ENCODE measurements around the gene NELFE. TPM values are rescaled to one million over a fixed set of nuclear protein-coding genes. Genes with fewer than 3 reads are reported as not detected.
"Not testable (repeated sequence)": the region's sequence is repeated elsewhere in the genome, so short reads cannot be mapped to it uniquely, and the experiment has no call there.

NELFE gene
- total RNA-seq, 1 experiment from 2014 or later, result 348 TPM

DNA sequence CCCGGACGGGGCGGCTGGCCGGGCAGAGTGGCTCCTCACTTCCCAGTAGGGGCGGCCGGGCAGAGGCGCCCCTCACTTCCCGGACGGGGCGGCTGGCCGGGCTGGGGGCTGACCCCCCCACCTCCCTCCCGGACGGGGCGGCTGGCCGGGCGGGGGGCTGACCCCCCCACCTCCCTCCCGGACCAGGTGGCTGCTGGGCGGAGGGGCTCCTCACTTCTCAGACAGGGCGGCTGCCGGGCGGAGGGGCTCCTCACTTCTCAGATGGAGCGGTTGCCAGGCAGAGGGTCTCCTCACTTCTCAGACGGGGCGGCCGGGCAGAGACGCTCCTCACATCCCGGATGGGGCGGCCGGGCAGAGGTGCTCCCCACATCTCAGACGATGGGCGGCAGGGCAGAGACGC lies 26.6 kb downstream of the NELFE start:
- in situ Hi-C loops (cut with HindIII; ENCODE audit: low pct_unique_long_range_greater_than_20kb, low sequenced_read_pairs); DNase-seq (ENCODE audit: low read depth): not testable (repeated sequence)

DNA sequence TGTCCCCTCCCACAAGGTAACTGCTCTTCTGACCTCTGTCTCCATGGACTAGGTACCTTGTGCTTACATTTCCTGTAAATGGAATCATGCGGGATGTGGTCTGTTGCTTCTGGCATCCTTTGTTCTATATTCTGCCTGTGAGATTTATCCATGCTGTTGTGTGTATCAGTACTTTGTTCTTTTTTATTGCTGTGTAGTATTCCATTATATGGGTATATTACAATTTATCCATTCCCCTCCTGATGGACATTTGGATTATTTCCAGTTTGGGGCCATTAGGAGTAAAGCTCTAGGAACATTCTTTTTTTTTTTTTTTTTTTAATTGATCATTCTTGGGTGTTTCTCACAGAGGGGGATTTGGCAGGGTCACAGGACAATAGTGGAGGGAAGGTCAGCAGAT lies 27.8 kb downstream of the NELFE start:
- in situ Hi-C loops (cut with HindIII; ENCODE audit: low pct_unique_long_range_greater_than_20kb, low sequenced_read_pairs), result no loop called here
- no peak for DNase-seq (ENCODE audit: low read depth)

DNA sequence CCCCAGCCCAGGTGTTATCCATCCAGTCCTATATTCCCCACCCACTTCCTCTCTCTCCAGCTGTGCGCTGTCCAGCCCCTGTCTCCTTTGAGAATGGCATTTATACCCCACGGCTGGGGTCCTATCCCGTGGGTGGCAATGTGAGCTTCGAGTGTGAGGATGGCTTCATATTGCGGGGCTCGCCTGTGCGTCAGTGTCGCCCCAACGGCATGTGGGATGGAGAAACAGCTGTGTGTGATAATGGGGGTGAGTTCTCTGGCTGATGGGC lies 30.2 kb downstream of the NELFE start:
- no peak for DNase-seq (ENCODE audit: low read depth)
- in situ Hi-C loops (cut with HindIII; ENCODE audit: low pct_unique_long_range_greater_than_20kb, low sequenced_read_pairs), result no loop called here

DNA sequence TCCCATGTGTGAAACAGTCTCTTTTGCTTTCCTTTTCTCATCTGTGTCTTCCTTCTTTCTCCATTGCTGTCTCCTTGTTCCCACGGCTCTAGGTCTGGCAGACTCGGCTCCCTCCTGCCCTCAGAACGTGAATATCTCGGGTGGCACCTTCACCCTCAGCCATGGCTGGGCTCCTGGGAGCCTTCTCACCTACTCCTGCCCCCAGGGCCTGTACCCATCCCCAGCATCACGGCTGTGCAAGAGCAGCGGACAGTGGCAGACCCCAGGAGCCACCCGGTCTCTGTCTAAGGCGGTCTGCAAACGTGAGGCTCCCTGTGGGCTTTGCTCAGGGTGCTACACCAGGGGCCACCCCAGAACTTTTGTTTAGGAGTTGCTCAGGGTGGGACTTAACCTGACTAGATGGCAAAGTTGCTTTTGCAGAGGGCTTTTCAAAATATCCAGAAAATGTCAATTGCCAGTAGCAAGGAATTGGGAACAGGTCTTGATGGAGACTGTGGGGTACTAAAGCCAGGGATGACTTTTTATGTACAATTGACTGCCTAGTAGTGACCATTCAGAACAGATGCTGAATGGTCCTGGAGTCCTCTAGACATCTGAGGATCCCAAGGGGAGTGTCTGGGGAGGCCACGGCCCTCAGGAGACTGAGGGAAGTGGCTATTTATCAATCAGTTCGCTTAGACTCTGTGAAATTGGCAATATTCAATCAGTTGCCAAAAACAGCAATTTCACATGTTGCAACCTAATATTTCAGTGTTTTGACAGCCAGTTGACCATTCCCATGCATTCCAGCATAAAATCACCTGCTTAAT lies 30.7 kb downstream of the NELFE start:
- in situ Hi-C loops (cut with HindIII; ENCODE audit: low pct_unique_long_range_greater_than_20kb, low sequenced_read_pairs), result no loop called here
- DNase-seq (ENCODE audit: low read depth), result no peak

DNA sequence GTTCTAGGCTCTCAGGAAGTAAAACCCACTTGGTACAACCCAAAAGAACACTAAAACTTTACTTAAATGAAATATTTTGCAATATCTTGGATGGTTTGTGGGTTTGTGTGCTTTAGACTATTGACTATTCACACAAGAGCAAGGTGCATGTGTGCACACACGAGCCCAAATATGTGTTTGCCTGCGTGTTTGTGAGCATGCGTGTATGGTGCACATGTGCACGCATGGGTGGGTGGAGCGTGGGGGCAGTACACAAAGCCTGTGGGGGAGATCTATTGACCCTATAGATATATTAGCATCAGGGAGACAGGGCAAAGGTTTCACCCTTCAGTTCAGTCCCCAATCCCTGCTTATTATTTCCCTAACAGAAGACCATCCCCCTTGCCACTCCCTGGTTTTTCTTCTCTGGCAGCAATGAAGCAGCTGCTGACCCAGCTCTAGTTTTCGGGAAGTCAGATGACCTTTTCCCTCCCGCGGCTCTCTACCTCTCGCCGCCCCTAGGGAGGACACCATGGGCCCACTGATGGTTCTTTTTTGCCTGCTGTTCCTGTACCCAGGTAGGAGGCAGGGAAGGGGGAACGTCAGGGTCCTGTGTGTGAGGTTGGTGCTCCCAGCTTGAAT lies 31.4 kb downstream of the NELFE start, which contains the start of gene C2:
Gene C2, plus strand, starts transcription at position 476 of the 621 bp plus-strand sequence. Its CDS starts 36 bp downstream, at position 512.
- DNase-seq (ENCODE audit: low read depth), result no peak

DNA sequence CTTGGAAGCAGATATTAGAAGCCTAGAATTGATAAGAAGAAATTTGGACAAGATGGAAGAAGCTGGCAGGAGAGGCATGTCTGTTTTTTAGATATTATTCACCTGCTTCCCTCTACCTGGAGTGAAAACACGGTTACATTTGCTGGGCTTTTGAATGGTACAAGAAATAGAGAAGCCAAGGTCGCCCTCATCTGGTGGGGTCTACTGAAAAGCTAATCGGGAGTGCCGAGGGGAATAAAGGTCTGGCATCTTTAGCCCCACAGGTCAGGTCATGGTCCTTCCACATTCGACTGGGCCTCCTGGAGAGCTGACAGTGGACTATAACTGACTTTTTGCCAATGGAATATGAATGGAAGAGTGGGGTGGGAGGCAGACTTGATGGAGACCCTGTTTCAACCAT lies 35.8 kb downstream of the NELFE start:
- no peak for DNase-seq (ENCODE audit: low read depth)
- in situ Hi-C loops (cut with HindIII; ENCODE audit: low pct_unique_long_range_greater_than_20kb, low sequenced_read_pairs), result no loop called here

More for the DNA sequence above, 31.4 kb downstream of the NELFE start, which contains the start of gene C2:
- in situ Hi-C loops (cut with HindIII; ENCODE audit: low pct_unique_long_range_greater_than_20kb, low sequenced_read_pairs), result no loop called here

DNA sequence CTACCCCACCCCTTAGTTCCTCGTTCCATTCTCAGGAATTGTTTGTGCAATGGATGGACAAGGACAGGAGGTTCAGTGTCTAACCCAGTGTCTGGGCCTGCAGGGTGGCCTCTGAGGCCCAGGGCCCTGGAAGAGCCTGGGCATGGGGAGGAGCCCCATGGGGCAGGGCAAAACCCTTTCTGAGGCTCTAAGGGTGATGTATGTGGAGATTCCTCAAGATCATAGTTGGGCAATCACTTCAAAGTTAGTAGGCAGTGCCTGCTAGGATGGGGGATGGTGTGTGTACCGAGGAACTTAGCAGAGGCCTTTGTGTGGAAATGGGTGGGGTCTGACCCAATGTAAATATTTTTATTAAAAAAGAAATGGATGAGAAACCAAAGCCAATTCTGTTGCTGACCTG lies 38.0 kb downstream of the NELFE start:
- in situ Hi-C loops (cut with HindIII; ENCODE audit: low pct_unique_long_range_greater_than_20kb, low sequenced_read_pairs), result no loop called here
- no peak for DNase-seq (ENCODE audit: low read depth)

DNA sequence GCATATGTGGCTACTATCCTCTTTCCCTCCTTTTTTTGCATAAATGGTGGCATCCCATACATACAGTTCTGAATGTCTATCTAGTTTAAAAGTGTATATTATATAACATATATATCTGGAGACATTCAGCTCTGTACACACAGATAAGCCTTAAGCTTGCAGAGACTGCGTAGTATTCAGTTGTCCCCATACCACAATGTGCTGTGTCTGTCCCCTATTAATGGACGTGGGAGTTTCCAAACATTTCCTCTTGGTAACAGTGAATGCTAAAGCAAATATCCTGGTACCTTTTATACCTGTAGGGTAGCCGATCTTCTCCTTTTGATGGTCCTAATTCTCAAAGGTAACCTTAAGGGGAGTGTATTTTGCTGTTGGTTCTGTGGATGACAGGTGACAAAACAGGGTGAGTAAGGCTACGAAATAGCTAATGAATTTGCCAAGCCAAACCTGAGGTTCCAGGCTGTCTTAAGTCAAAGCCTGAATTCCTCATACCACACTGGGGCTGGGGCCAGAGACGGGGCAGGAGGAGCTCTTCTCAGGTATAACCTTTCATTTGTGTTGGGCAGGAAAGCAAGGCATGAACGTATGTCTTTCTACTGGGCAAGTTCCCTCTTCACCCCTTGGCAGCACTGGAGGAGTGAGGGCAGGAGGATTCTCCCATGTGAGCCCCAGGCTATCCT lies 39.0 kb downstream of the NELFE start:
- in situ Hi-C loops (cut with HindIII; ENCODE audit: low pct_unique_long_range_greater_than_20kb, low sequenced_read_pairs), result no loop called here
- DNase-seq (ENCODE audit: low read depth), result no peak

DNA sequence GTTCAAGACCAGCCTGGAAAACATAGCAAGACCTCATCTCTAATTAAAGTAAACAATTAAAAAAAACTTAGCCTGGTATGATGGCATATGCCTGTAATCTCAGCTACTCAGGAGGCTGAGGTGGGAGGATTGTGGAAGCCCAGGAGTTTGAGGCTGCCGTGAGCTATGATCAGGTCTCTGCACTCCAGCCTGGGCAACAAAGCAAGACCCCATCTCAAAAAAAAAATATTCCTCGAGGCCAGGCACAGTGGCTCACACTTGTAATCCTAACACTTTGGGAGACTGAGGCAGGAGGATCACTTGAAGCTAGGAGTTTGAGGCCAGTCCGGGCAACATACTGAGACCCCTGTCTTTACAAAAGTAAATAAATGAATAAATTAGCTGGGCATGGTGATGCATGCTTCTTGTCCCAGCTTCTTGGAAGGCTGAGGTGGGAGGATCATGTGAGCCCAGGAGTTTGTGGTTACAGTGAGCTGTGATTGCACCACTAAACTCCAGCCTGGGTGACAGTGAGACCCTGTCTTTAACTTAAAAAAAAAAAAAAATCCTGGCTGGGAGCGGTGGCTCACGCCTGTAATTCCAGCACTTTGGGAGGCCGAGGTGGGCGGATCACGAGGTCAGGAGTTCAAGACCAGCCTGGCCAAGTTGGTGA lies 40.6 kb downstream of the NELFE start:
- in situ Hi-C loops (cut with HindIII; ENCODE audit: low pct_unique_long_range_greater_than_20kb, low sequenced_read_pairs), result no loop called here
- no peak for DNase-seq (ENCODE audit: low read depth)

DNA sequence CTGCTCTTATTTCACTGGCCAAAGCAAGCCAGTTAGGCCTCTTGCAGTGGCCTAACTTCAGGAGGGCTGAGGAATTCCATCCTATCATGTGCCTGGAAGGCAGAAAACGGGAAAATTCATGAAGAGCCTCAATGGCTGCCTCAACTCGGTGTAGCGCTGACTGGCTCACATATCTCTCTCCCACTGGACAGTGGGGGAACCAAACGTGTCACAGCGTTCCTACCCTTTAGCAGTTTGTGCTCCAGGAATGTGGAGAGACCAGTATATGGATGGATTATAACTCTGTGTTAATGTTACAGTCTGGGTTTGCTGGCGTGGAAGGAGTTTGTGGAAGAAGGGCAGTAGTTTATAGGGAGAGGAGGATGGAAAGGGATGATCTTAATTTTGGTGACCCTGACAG lies 43.0 kb downstream of the NELFE start:
- in situ Hi-C loops (cut with HindIII; ENCODE audit: low pct_unique_long_range_greater_than_20kb, low sequenced_read_pairs), result no loop called here
- DNase-seq (ENCODE audit: low read depth), result no peak

DNA sequence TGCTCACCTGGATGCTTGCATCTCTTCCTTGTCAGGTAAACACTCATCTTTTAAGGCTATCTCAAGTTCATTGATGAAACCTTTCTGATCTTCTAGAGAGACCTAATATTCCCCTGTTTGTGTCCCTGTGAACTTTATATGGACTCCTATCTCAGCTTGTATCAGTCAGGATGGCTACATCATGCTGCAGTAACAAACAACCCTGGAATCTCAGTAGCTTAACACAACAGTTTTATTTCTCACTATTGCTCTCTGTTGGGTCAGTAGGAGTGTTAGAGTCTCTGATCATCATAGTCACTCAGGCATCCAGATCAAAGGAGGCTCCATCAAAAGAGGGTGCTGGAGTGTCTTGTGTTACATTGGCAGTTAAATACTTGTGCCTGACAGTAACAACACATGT lies 43.4 kb downstream of the NELFE start:
- DNase-seq (ENCODE audit: low read depth), result no peak
- in situ Hi-C loops (cut with HindIII; ENCODE audit: low pct_unique_long_range_greater_than_20kb, low sequenced_read_pairs), result no loop called here

DNA sequence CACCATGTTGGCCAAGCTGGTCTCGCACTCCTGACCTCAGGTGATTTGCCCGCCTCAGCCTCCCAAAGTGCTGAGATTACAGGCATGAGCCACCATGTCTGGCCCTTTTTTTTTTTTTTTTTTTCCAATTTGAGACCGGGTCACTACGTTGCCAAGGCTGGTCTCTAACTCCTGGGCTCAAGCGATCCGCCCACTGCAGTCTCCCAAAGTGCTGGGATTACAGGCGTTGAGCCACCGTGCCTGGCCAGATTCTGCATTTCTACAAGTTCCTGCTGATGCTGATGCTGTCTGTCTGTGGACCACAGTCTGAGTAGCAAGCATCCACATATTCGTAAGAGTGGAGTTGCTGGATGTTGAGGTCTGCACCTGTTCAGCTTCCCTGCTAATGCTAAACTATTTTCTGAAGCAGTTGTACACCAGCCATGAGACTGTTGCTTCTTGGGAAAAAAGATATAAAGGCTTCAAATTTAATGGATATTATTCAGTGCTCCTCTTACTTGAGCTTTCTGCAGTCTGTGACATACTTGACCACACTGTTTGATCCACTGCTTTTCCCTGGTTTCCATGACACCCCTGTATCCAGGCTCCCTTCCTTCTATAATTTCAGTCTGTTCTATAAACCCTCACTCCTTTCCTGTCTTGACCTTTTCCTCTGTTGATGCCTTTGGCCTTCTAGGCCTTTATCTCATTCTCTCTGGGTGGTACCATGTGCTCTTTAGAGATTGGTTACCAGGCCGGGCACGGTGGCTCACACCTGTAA lies 46.8 kb downstream of the NELFE start:
- in situ Hi-C loops (cut with HindIII; ENCODE audit: low pct_unique_long_range_greater_than_20kb, low sequenced_read_pairs), result no loop called here
- DNase-seq (ENCODE audit: low read depth), result no peak

DNA sequence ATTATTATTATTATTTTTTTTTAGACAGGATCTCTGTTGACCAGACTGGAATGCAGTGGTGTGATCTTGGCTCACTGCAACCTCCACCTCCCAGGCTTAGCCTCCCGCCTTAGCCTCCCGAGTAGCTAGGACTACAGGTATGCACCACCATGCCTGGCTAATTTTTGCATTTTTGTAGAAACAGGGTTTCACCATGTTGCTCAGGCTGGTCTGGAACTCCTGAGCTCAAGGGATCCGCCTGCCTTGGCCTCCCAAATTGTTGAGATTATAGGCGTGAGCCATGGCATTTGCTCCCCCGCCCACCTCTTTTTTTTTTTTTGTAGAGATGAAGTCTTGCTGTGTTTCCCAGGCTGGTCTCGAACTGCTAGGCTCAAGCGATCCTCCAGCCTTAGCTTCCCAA lies 49.5 kb downstream of the NELFE start:
- DNase-seq (ENCODE audit: low read depth); in situ Hi-C loops (cut with HindIII; ENCODE audit: low pct_unique_long_range_greater_than_20kb, low sequenced_read_pairs): not testable (repeated sequence)

DNA sequence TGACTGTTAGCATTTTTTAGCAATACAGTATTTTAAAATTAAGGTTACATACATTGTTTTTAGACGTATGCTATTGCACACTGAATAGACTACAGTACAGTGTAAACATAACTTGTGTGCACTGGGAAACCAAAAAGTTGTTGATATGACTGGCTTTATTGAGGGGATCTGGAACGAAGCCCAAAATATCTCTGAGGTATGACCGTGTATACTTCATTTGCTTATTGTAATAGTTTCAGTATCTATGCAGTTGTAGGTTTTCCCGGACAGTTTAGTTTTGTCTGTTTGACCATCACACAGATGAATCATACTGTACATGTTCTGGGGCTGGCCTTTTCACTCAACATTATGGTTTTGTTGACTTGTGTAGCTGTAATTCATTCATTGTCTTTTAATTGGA lies 50.0 kb downstream of the NELFE start:
- in situ Hi-C loops (cut with HindIII; ENCODE audit: low pct_unique_long_range_greater_than_20kb, low sequenced_read_pairs), result no loop called here
- DNase-seq (ENCODE audit: low read depth), result peak; percentile 23

DNA sequence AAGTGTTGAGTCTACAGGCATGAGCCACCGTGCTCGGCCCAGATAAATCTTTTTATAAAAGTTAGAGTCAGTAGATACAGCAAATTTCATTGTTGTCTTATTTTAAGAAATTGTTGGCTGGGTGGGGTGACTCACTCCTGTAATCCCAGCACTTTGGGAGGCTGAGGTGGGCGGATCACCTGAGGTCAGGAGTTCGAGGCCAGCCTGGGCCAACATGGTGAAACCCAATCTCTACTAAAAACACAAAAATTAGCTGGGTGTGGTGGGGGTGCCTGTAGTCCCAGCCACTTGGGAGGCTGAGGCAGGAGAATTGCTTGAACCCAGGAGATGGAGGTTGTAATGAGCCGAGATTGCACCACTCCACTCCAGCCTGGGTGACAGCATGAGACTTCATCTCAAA lies 50.5 kb downstream of the NELFE start:
- DNase-seq (ENCODE audit: low read depth); in situ Hi-C loops (cut with HindIII; ENCODE audit: low pct_unique_long_range_greater_than_20kb, low sequenced_read_pairs): not testable (repeated sequence)

DNA sequence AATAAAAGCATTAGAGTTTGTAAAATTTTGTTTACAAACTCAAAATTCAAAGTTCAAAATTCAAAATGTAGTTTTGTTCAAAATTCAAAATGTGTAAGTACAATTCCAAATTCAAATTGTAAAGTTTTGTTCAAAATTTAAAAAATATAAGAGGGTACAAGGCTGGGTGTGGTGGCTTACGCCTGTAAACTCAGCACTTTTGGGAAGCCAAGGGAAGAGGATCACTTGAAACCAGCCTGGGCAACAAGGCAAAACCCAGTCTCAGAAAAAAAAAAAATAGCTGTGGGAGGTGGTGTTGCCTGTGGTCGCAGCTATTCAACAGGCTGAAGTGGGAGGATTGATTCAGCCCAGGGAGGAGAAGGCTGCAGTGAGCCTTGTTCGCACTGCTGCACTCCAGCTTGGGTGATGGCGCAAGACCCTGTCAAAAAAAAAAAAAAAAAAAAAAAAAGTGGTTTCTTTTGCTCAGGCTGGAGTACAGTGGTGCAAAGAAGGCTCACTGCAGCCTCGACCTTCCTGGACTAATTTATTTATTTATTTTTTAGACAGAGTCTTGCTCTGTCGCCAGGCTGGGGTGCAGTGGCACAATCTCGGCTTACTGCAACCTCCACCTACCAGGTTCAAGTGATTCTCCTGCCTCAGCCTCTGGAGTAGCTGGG lies 51.5 kb downstream of the NELFE start:
- in situ Hi-C loops (cut with HindIII; ENCODE audit: low pct_unique_long_range_greater_than_20kb, low sequenced_read_pairs), result no loop called here
- peak; percentile 54 for DNase-seq (ENCODE audit: low read depth)

DNA sequence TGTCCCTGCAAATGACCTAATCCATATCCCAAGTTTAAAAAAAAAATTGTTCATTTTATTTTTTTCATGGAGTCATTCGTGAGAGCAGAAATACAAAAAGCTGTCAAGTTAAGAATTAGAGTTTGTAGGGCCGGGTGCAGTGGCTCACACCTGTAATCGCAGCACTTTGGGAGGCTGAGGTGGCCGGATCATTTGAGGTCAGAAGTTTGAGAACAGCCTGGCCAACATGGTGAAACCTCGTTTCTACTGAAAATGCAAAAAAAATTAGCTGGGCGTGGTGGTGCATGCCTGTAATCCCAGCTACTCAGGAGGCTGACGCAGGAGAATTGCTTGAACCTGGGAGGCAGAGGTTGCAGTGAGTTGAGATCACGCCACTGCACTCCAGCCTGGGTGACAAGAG lies 52.0 kb downstream of the NELFE start:
- DNase-seq (ENCODE audit: low read depth); in situ Hi-C loops (cut with HindIII; ENCODE audit: low pct_unique_long_range_greater_than_20kb, low sequenced_read_pairs): not testable (repeated sequence)

DNA sequence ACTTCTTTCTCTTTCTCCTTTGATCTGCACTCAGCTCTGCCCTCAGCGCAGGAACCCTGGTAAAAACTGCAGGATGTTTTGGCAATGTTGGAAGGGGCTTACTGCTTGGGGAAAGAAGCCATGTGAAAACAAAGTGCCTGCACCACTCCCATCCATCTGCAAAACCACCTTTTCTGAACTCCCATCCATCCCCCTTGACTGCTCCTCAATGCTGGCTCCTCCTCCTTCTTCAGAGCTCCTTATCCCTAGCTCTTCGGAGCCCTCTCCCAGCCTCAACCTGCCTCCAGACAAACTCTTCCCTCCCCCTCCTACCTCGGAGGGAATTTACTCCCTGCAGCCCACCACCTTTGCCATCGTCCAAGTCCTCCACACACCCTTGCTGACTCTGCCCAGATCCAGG lies 52.6 kb downstream of the NELFE start:
- in situ Hi-C loops (cut with HindIII; ENCODE audit: low pct_unique_long_range_greater_than_20kb, low sequenced_read_pairs), result no loop called here
- DNase-seq (ENCODE audit: low read depth), result no peak
